Fibroblast of lung (primary cell): ENCODE results near the gene WDR59.

Experiments
- CTCF ChIP-seq, 2 donors: IDR thresholded peaks in 1 of 2; conservative IDR thresholded peaks in 1 of 2; 1 replicate in 1 of 2; 2 replicates in 1 of 2; pipeline ENCODE4 v1.5.1; 2011 to 2012; ENCODE audit warnings: low read length in 2 of 2, control low read depth in 1 of 2, inconsistent platforms in 1 of 2, low read depth in 1 of 2, mild to moderate bottlenecking in 1 of 2
- EZH2 ChIP-seq: IDR thresholded peaks from 2 replicates; pipeline ENCODE4 v1.5.1; 2012; ENCODE audit warnings: low read length, control low read depth, mild to moderate bottlenecking; ENCODE audit errors: missing control alignments

GRCh38 chr16:74939688-74940087 lies 45.2 kb downstream of the WDR59 start:
- no peak for TF ChIP-seq CTCF (conservative IDR thresholded peaks at IDR 0.05 in 1 of 2, IDR thresholded peaks at IDR 0.05 in 1 of 2; ENCODE audit: low read depth in 1 of 2, low read length in 2 of 2)
- no peak for TF ChIP-seq EZH2
